ENCODE measurements around the gene WNK1. TPM values are rescaled to one million over a fixed set of nuclear protein-coding genes. Genes with fewer than 3 reads are reported as not detected.

Gene WNK1
- total and polyA plus RNA-seq, 2 of the 8 experiments (the other 6 are each of a cell fraction or from before 2014, with no cell fraction given): 88.2 to 157 TPM

- TF ChIP-seq FOSL1 (IDR thresholded peaks at IDR 0.05; ENCODE audit: insufficient read depth, low read depth, low read length) (no peak), SP2 (IDR thresholded peaks at IDR 0.05; ENCODE audit: low read length) (no peak), ATF2 (IDR thresholded peaks at IDR 0.05; ENCODE audit: low read length) (no peak), CHD1 (IDR thresholded peaks at IDR 0.05; ENCODE audit: low read depth, low read length) (no peak), CHD2 (IDR thresholded peaks at IDR 0.05; ENCODE audit: low read length) (no peak), SAP30 (IDR thresholded peaks at IDR 0.05; ENCODE audit: insufficient read depth, insufficient replicate concordance, low read length) (no peak), TBP (IDR thresholded peaks at IDR 0.05; ENCODE audit: low read depth, low read length) (no peak), TAF1 (IDR thresholded peaks at IDR 0.05; ENCODE audit: low read depth, low read length) (no peak)
Measured at GRCh38 chr12:910416-910815, 158.0 kb downstream of the WNK1 start (continued).

Measured in H1 (cell line).